ENCODE data around the gene DEPDC5.

- no peak for TF ChIP-seq CTCF (IDR thresholded peaks at IDR 0.05 in 4 of 5, conservative IDR thresholded peaks at IDR 0.05 in 1 of 5)
- no peak for TF ChIP-seq POLR2A (IDR thresholded peaks at IDR 0.05)
These were observed 168.7 kb downstream of the DEPDC5 start for GRCh38 chr22:31922534-31922933.

Data from gastrocnemius medialis (tissue), 4 donors.